GM21717 (cell line): ENCODE measurements around the gene ABHD8.
"Not testable (repeated sequence)": the region's sequence is repeated elsewhere in the genome, so short reads cannot be mapped to it uniquely, and the experiment has no call there.

Source experiments
- ATAC-seq: cut with Tn5 transposase; IDR thresholded peaks from one replicate; pipeline ENCODE4 v1.9.1; 2021; ENCODE audit warnings: mild to moderate bottlenecking, moderate library complexity; ENCODE audit not compliant: unreplicated experiment

The ABHD8 gene

DNA sequence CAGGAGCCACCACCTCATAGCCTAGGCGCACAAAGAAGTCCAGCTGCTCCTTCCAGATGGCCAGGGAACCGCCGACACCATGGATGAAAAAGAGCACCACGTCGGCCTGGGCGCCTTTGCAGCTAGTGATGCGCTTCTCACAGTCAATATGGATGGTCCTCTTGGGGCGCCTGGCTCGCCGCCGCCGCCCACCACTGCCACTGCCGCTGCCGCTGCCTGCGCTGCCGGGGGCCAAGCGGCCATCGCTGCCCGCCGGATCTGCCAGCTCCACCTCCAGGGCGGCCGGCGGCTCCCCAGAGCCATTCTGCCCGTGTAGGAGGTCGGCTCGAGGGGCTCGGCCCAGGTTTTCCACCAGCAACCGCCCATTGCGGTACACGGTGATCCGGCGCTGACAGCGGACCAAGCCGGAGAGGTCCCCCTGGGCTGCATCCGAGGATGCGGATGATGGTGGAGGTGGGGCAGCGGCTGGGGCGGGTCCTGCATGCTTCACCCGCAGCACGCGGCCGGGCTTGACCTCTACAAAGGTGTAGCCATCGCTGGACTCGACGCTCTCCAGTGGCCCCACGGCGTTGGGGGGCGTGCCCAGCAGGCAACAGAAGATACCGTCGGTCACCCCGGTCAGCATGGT is 2.1 kb downstream of the ABHD8 start:
- ATAC-seq: no peak

DNA sequence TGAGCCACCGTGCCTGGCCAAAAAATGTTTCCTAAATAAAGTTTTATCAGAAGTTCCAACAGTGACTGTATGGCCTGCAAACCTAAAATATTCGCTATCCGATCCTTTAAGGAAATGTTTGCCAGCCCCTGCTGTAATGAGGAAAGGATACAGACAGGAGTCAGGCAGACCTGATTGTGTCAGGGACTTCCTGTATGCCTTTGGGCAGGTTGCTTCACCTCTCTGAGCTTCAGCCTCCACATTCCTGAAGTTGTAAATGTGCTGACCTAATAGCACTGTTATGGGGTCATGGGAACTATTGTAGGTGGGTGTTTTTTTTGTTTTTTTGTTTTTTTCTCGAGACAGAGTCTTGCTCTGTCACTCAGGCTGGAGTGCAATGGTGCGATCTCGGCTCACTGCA is 6.2 kb downstream of the ABHD8 start:
- ATAC-seq: no peak

- ATAC-seq: no peak
These were observed 7.0 kb downstream of the ABHD8 start for GRCh38 chr19:17296273-17296672.

DNA sequence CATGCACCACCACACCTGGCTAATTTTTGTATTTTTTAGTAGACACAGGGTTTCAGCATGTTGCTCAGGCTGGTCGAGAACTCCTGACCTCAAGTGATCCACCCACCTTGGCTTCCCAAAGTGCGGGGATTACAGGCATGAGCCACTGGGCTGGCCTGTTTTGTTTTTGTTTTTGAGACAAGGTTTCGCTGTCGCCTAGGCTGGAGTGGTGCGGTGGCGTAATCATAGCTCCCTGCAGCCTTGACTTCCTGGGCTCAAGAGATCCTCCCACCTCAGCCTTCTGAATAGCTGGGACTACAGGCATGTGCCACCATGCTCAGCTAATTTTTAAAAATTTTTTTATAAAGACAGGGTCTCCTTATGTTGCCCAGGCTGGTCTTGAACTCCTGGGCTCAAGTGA is 7.7 kb downstream of the ABHD8 start:
- not testable (repeated sequence) for ATAC-seq

GRCh38 chr19:17294051-17294891 is 9.0 kb downstream of the ABHD8 start:
- no peak for ATAC-seq

DNA sequence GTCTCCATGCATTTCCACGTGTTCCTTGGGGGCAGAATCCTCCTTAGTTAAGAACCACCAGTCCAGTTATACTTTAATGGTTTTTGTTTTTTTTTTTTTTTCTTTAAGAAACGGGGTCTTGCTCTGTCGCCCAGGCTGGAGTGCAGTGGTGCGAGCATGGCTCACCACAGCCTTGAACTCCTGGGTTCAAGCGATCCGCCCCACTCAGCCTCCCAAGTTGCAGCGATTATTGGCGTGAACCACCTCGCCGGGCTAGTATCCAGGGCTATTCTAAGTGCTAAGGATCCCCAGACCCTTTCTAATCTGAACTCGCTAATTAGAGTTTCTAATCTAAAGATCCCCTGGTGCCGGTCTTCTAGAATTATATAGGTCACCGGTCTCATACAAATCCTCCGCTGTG is 9.6 kb downstream of the ABHD8 start:
- ATAC-seq: no peak

GRCh38 chr19:17292301-17293074 is 10.7 kb downstream of the ABHD8 start:
- ATAC-seq: peak; percentile 61

DNA sequence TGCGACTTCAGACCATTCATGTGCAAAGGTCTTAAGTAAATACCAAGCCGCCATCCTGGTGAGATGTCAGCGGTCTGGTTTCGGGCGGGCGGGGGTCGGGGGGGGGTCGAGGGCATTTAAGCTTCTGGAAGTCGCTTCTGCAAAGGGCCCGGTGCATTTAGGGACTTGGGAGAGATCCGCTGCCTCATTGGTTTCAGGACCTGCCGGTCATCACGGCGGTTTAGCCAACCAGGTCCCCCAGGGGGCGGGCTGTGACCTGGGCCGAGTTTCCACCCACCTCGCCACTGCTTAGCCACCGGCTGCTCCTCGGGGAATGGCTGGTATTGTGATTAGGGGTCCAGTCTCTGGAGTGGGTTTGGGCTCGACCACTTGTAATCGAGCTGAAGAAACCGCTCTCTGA is 13.7 kb downstream of the ABHD8 start:
- no peak for ATAC-seq

DNA sequence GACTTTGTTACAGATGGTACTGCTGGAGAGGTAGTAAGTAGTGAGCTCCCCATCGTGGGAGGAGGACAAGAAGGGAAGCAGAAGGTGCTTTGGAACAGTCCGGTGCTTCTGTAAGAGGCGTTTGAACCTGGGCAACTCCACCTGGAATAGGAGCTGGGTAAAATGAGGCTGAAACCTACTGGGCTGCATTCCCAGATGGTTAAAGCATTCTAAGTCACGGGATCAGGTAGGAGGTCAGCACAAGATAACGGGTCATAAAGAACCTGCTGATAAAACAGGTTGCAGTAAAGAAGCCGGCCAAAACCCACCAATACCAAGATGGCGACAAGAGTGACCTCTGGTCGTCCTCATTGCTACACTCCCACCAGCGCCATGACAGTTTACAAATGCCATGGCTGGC is 16.5 kb downstream of the ABHD8 start:
- no peak for ATAC-seq

- ATAC-seq: no peak
These were observed 17.0 kb downstream of the ABHD8 start for GRCh38 chr19:17286263-17286662.

- no peak for ATAC-seq
These were observed 17.6 kb downstream of the ABHD8 start for GRCh38 chr19:17285415-17286135.

GRCh38 chr19:17283504-17283996 is 19.7 kb downstream of the ABHD8 start:
- ATAC-seq: no peak

DNA sequence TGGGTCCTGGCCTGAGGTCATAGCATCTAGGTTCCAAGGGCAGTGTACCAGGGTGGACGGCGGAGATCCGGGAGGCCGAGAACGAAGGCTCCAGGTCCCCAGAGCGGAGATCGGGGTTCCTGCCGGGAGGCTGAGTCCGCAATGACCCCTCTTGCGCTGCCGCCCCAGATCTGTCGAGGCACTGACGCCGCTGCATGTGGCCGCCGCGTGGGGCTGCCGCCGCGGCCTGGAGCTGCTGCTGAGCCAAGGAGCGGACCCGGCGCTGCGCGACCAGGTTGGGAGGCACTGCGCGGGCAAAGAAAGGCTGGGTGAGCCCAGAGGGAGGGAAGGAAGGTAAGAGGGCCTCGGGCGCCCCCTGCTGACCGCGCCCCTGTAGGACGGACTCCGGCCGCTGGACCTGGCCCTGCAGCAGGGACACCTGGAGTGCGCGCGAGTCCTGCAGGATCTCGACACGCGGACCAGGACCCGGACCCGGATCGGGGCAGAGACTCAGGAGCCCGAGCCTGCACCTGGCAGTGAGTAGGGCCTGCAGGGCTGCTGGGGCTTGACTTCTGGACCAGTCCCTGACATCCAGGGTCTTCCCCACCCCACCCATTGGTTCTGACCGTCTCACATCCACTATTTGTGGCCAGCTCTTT is 20.6 kb downstream of the ABHD8 start:
- ATAC-seq: no peak

DNA sequence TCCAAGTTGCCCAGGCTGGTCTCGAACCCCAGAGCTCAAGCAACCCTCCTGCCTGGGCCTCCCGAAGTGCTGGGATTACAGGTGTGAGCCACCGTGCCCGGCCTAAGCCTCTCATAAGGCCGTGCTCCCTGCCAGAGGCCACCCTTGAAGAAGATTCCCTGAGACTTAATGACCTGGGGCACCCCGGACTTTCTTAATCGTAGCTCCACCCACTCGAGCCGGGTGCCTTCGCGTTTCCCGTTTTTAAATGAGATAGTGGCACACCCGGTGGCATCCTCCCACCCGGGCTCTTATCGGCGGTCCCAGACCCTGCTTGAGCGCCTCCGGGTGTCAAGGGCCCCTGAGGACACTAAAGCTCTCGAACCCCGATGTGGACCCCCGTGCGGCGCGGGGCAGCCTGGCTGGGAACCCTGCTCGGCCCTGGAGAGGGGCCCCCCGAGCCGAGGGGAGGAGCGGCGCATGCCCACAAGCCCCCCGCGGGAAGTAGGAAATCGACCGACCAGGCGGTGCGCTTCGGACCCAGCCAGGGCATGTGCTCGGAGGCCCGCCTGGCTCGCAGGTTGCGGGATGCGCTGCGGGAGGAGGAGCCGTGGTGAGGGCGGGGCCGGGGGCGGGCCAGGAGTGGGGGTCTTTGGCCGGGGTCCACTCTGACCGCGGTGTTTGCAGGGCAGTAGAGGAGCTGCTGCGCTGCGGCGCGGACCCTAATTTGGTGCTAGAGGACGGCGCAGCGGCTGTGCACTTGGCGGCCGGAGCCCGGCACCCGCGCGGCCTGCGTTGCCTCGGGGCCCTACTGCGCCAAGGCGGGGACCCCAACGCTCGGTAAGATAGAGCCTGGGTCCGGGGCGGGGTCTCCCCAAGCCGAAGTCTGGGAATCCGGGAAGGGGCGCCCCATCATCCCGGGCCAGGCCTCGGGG is 21.6 kb downstream of the ABHD8 start, which contains the start of gene ANKLE1:
Gene ANKLE1 (plus strand): TSS at position 511 of the 914 bp plus-strand sequence. CDS start 20 bp downstream, at position 531.
- no peak for ATAC-seq

- no peak for ATAC-seq
These were observed 23.8 kb downstream of the ABHD8 start for GRCh38 chr19:17279436-17279835.

GRCh38 chr19:17275441-17276175 is 27.6 kb downstream of the ABHD8 start:
- ATAC-seq: no peak

- not testable (repeated sequence) for ATAC-seq
These were observed 28.3 kb downstream of the ABHD8 start for GRCh38 chr19:17274892-17275291.

DNA sequence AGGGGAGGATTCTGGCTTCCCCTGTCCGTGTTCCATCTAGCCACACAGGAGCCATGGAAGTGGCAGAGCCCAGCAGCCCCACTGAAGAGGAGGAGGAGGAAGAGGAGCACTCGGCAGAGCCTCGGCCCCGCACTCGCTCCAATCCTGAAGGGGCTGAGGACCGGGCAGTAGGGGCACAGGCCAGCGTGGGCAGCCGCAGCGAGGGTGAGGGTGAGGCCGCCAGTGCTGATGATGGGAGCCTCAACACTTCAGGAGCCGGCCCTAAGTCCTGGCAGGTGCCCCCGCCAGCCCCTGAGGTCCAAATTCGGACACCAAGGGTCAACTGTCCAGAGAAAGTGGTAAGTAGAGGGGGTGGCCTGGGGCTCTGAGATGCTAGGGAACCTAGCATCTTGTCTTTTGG is 34.5 kb downstream of the ABHD8 start:
- no peak for ATAC-seq
